Bronchial epithelial cell (primary cell): Measurements from ENCODE around the gene ALB. TPM values are rescaled to one million over a fixed set of nuclear protein-coding genes. Genes with fewer than 3 reads are reported as not detected.
"Not testable (repeated sequence)": the region's sequence is repeated elsewhere in the genome, so short reads cannot be mapped to it uniquely, and the experiment has no call there.

Experiments used
- DNase-seq: peaks from one replicate; pipeline ENCODE4 v3.0.0-alpha.2; 2010; ENCODE audit warnings: low read depth
- FAIRE-seq: peaks from 2 replicates; lab custom pipeline; 2011; peaks lifted over from hg19 to GRCh38; lab: Jason Lieb, UNC
- H3K27me3 ChIP-seq: 2 replicates; pipeline ENCODE4 v1.5.1; 2011; ENCODE audit warnings: low read length; ENCODE audit not compliant: control insufficient read depth, insufficient read depth
- H3K36me3 ChIP-seq: 2 replicates; pipeline ENCODE4 v1.5.1; 2011; ENCODE audit warnings: low read length; ENCODE audit not compliant: control insufficient read depth, insufficient read depth
- H3K4me3 ChIP-seq: 2 replicates; pipeline ENCODE4 v1.5.1; 2011; ENCODE audit warnings: mild to moderate bottlenecking, low read depth, low read length, control low read depth
- total RNA-seq: library from RNA; depleted of rRNA; stranded (reverse); fragments of >200 nt; gene quantifications from 2 replicates; pipeline ENCODE4 v1.2.1, GENCODE V29; 2014
- TF ChIP-seq, protein P1 (sequence below): IDR thresholded peaks from 2 replicates; pipeline ENCODE4 v1.5.1; 2011; ENCODE audit warnings: mild to moderate bottlenecking, moderate library complexity, low read length, control low read depth, inconsistent platforms; ENCODE audit not compliant: insufficient read depth, severe bottlenecking

The ALB gene
- not detected in 2 replicates for total RNA-seq

DNA sequence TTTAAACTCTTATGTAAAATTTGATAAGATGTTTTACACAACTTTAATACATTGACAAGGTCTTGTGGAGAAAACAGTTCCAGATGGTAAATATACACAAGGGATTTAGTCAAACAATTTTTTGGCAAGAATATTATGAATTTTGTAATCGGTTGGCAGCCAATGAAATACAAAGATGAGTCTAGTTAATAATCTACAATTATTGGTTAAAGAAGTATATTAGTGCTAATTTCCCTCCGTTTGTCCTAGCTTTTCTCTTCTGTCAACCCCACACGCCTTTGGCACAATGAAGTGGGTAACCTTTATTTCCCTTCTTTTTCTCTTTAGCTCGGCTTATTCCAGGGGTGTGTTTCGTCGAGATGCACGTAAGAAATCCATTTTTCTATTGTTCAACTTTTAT lies at the start of gene ALB:
Gene ALB (plus strand): TSS at position 246 of the 400 bp plus-strand sequence. CDS start 41 bp downstream, at position 287.
- FAIRE-seq = no peak
- no peak for DNase-seq
- Histone ChIP-seq H3K36me3 (no peaks in the 10 kb centered on the region), H3K4me3 (no peak within 1 kb of the TSS), H3K27me3 (no peaks in the 10 kb centered on the region)
- TF ChIP-seq, protein P1, sequence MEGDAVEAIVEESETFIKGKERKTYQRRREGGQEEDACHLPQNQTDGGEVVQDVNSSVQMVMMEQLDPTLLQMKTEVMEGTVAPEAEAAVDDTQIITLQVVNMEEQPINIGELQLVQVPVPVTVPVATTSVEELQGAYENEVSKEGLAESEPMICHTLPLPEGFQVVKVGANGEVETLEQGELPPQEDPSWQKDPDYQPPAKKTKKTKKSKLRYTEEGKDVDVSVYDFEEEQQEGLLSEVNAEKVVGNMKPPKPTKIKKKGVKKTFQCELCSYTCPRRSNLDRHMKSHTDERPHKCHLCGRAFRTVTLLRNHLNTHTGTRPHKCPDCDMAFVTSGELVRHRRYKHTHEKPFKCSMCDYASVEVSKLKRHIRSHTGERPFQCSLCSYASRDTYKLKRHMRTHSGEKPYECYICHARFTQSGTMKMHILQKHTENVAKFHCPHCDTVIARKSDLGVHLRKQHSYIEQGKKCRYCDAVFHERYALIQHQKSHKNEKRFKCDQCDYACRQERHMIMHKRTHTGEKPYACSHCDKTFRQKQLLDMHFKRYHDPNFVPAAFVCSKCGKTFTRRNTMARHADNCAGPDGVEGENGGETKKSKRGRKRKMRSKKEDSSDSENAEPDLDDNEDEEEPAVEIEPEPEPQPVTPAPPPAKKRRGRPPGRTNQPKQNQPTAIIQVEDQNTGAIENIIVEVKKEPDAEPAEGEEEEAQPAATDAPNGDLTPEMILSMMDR = no peak

DNA sequence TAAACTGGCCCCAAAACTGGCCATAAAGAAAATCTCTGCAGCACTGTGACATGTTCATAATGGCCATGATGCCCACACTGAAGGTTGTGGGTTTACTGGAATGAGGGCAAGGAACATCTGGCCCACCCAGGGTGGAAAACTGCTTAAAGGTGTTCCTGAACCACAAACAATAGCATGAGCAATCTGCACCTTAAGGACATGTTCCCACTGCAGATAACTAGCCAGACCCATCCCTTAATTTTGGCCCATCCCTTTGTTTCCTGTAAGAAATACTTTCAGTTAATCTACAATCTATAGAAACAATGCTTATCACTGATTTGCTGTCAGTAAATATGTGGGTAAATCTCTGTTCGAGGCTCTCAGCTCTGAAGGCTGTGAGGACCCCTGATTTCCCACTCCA lies 46.9 kb upstream of the ALB start:
- FAIRE-seq, H3K4me3 ChIP-seq, H3K36me3 ChIP-seq, DNase-seq, H3K27me3 ChIP-seq: not testable (repeated sequence)

DNA sequence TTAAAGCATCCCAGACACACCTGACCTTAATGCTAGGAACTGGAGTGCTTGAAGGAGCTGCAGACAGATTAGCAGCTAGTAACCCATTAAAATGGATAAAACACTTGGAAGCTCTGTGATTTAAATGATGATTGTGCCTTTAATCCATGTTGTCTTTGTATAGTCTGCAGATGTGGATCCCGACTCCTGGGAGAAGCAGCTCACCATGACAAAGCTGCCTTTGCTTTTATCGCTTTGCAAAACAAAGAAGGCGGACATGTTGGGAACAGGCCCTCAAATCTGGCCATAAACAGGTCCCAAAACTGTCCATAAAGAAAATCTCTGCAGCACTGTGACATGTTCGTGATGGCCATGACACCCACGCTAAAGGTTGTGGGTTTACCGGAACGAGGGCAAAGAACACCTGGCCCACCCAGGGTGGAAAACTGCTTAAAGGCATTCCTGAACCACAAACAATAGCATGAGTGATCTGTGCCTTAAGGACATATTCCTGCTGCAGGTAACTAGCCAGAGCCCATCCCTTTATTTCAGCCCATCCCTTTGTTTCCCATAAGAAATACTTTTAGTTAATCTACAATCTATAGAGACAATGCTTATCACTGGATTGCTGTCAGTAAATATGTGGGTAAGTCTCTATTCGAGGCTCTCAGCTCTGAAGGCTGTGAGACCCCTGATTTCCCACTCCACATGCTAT lies 34.4 kb upstream of the ALB start:
- not testable (repeated sequence) for FAIRE-seq, H3K4me3 ChIP-seq, H3K36me3 ChIP-seq, DNase-seq, H3K27me3 ChIP-seq

DNA sequence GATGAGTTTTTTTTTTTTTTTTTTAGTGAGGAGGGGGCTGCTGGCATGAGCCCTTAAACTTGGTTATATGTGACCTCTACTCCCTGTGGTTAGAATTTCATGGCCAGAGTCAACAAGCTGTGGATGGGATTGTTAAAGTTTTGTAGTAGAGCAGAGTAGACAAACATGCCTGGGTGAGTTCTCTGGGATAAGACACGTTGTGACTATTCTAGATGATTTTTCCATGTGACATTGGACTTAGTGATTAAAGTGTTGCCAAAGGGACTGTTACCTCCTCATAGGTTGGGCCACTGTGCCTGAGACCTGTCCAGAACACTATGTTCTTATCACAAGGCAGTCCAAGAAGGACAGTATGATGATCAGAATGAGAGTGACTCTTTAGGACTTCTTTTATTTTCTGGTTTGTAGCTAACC lies 28.8 kb upstream of the ALB start:
- H3K27me3 ChIP-seq = peaks cover 2% of the 10 kb centered on the region
- no peaks in the 10 kb centered on the region for H3K36me3 ChIP-seq
- no peak for FAIRE-seq
- no peak for DNase-seq
- no peak overlapping the region for H3K4me3 ChIP-seq
- TF ChIP-seq, protein P1 = no peak

DNA sequence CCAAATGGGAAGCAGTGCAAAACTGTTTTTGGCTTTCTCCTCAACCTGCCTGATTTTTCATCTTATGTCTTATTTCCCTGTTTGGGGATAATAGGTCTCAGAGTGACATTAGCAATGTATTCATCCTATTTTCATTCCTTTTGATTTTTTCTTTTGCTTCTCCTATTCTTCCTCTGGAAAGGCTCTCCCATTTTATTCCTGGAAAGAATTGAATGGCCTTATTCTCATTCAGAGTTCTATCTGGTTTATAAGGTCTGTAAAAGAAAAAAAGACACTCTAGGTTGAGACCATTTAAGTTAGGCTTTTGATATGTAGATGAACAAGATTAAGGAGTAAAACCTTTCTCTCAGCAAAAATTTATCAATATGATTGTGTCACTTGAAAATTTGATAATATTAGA lies 27.8 kb upstream of the ALB start:
- FAIRE-seq = no peak

DNA sequence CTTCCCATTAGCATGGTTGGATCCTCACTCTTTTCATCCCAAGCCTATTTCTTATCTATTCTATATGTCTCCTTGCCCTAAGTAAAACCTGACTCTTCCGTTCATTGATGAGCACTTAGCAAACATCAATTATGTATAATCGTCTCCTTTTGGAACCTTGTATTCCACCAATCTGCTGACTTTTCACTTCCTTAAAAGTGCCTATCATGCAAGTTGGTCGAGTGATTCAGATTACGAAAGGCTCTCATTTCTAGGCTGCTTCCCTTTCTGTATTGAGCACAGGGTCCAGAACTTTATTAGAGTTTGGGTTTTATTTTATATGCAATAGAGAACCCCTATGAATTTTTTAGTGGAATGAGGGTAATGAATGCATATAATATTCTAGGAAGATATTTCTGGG lies 27.1 kb upstream of the ALB start:
- TF ChIP-seq, protein P1 = no peak
- peaks cover 2% of the 10 kb centered on the region for H3K27me3 ChIP-seq
- DNase-seq = no peak
- no peak for FAIRE-seq
- H3K4me3 ChIP-seq = no peak overlapping the region
- H3K36me3 ChIP-seq = no peaks in the 10 kb centered on the region

More for the DNA sequence above, 27.8 kb upstream of the ALB start:
- Histone ChIP-seq H3K27me3 (peaks cover 2% of the 10 kb centered on the region), H3K36me3 (no peaks in the 10 kb centered on the region), H3K4me3 (no peak overlapping the region)
- TF ChIP-seq, protein P1 = no peak
- DNase-seq = no peak

DNA sequence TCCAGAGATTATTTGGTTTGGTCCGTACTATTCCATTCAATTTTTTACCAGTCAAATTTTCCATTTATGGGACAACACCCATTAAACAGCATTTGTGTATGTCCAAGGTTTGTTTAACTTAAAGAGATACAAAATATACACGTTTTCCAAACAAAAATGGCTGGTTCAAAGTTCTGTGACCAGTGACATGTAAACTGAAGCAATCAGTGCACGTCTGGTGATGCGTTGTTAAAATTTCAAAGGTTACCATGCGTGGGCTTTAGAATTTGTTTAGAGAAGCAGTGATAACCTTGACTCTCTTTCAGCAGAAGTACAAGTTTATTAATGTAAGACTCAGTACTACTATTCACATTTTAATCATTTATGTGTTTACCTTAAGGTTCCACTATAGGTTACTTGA lies 25.2 kb upstream of the ALB start:
- Histone ChIP-seq H3K4me3 (no peak overlapping the region), H3K36me3 (no peaks in the 10 kb centered on the region), H3K27me3 (peaks cover 2% of the 10 kb centered on the region)
- FAIRE-seq (no peak), DNase-seq (no peak)
- TF ChIP-seq, protein P1 = no peak
